Islet of Langerhans (tissue), 1 donor: ENCODE measurements around the gene ZGRF1.
"Not testable (repeated sequence)": the region's sequence is repeated elsewhere in the genome, so short reads cannot be mapped to it uniquely, and the experiment has no call there.

ENCODE experiments used
- FAIRE-seq: peaks from one replicate; lab custom pipeline; 2011; peaks lifted over from hg19 to GRCh38; lab: Jason Lieb, UNC

Gene ZGRF1

GRCh38 chr4:112557676-112558411 lies 78.9 kb downstream of the ZGRF1 start:
- no peak for FAIRE-seq

DNA sequence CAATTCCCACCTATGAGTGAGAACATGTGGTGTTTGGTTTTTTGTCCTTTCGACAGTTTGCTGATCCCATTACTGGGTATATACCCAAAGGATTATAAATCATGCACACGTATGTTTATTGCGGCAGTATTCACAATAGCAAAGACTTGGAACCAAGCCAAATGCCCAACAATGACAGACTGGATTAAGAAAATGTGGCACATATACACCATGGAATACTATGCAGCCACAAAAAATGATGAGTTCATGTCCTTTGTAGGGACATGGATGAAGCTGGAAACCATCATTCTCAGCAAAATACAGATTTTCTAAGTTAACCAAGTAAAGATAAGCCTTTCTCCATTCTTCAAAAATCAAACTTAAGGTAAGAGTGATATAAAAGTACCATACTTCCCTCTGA lies 82.4 kb downstream of the ZGRF1 start:
- not testable (repeated sequence) for FAIRE-seq

- FAIRE-seq = no peak
Observed at GRCh38 chr4:112552668-112553067, 84.0 kb downstream of the ZGRF1 start.

DNA sequence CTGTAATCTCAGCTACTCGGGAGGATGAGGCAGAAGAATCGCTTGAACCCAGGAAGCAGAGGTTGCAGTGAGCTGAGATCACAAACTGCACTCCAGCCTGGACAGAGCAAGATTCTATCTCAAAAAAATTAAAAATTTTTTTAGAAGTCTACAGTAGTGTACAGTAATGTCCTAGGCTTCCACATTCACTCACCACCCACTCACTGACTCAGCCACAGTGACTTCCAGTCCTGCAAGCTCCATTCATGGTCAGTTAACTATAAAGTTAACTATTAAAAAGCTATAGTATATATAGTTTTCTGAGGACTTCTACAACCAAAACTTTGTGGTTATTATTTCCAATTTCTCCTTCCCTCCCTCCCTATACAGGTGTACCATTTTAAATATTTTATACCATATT lies 86.0 kb downstream of the ZGRF1 start:
- FAIRE-seq = no peak

GRCh38 chr4:112546476-112546875 lies 90.2 kb downstream of the ZGRF1 start:
- FAIRE-seq = no peak

GRCh38 chr4:112545346-112545745 lies 91.4 kb downstream of the ZGRF1 start:
- no peak for FAIRE-seq

DNA sequence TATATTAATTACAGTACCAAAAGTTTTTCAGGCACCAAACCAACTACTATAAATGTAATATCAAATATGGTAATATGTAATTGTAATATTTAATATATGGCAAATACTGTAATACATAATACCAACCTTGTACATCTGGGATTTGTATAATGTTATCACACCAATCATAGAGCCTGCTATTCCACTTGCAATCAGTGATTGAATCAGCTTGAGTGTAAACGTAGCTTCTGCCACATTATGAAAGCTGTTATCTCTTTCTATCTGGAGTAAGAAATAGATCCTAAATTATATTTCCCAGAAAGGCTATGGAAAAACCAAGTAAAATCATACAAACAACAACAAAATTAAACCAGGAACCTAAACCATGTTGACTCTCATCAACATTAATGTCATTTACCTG lies 96.0 kb downstream of the ZGRF1 start:
- no peak for FAIRE-seq

- FAIRE-seq = no peak
Observed at GRCh38 chr4:112536123-112536522, 100.6 kb downstream of the ZGRF1 start.

GRCh38 chr4:112532267-112532666 lies 104.4 kb downstream of the ZGRF1 start:
- FAIRE-seq = no peak

DNA sequence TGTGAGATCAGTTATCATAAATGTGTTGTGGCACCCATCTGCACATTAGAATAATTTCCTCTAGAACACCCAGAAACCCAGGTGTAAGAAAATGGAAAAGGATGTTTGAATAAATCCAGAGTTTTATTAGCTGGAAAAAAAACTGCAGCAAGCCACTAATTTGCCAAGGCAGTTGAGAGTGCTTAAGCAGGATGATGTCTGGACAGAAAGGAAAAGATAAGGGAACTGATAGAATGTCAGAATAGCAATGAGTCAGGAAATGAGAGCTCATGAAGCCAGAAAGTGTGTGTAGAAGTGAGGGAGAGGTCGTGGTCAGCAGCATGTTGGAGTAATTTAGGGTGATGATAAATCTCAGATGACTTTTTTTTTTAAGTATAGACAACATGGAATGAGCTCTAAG lies 105.6 kb downstream of the ZGRF1 start:
- FAIRE-seq = no peak

DNA sequence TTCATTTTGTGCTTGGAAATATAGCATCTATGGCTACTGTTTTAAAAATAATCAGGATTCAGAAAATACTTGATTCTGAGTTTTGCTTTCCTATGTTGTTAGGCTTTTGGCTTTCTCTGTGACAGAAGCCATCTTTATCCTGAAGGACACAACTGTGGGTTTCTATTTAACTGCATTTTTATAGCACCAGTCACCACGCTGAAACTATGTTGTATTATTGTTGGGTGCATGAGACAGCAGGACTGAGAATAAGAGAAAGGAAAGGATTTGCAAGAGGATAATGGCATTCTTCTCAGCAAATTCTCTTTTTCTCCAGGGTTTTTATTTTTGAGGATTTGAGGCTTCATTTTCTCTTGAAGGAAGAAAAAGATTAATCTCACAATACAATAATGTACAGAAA lies 110.6 kb downstream of the ZGRF1 start:
- FAIRE-seq = no peak

DNA sequence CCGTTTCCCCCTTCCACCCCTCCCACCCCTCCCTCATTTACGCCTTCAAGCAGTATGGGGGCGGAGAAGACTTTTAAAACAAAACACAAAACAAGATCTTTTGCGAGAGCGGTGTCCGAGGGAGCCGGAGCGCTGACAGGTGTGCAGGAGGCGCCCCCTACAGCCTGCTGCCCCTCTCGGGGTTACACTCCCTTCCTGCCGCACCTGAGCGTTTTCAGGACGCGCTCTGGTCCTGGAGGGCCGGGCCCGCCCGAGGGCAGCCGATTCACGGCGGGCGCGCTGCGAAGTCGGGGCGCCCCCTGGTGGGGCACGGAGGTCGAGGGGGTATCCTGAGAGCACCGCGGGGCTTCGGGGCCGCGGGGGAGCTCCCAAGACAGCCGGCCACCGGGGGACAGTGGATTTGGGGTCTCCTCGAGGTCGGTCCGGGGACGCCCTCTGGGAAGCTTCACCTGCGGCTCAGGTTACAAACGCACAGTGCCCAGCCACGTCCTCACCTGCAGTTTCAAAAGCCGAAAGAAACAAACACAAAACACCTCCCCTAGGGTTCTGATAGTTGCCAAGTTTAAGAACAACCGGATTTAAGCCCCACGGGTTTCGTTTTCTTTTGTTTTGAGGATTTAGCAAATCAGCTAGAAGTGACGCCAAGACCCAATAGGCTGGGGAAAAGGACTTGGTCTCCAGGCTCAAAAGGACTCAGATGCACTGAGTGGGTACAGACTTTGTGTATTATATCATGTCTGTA lies 112.8 kb downstream of the ZGRF1 start:
- no peak for FAIRE-seq

- FAIRE-seq = no peak
Observed at GRCh38 chr4:112523008-112523721, 113.5 kb downstream of the ZGRF1 start.

DNA sequence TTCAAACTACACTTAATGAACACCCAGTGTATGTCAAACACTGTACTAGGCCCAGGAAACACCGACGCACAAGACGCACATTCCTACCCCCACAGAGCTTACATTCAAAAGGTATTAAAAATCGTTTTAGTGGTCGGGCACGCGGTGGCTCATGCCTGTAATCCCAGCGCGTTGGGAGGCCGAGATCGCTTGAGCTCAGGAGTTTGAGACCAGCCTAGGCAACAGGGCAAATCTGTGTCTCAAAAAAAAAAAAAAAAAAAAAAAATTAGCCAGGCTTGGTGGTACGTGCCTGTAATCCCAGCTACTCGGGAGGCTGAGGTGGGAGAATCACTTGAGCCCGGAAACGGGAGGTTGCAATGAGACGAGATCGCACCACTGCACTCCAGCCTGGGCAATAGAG lies 114.3 kb downstream of the ZGRF1 start:
- FAIRE-seq = not testable (repeated sequence)

GRCh38 chr4:112521123-112522023 lies 115.3 kb downstream of the ZGRF1 start:
- no peak for FAIRE-seq

GRCh38 chr4:112520598-112521122 lies 116.0 kb downstream of the ZGRF1 start:
- no peak for FAIRE-seq

DNA sequence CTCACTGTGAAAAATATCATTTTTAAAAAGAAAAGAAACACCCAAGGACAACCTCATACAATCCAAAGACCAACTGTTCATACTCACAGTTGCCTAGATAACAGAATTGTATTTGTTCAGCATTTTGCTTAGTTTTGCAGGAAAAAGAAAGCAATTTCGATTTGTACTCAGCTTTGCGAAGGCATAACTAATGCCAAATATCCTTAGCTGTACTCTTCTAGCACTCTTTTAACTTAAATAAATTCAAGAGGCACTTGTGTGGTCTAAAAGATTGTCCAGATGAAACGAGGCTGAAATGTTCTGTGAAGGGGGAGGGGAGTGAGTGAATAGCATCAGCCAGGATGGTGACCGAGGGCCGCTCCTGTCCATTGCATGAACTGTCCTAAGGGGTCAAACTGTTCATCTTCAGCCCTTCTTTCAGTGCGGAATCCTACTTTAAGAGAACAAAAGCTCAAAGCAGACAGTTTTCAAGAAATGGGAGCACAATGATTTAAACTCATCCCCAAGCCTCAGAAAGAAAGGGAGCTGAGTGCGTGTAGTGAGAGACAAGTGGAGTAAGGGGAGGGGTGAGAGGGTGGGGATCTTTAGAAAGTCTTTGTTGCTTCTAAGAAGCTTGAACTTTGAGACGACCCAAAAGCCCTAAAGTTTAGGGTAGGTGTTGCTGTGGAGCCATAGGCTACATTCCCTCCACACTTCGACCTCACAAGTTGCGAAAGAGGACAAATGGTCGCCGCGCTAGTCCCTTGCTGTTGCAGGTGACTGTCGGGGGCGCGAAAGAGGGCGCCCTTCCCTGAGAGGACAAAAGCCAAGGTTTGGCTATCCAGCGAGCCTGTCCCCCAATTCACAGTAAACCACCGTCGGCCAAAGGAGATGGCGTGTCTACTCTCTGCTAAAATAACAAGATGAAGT lies 116.8 kb downstream of the ZGRF1 start:
- FAIRE-seq = no peak

- no peak for FAIRE-seq
Observed at GRCh38 chr4:112518675-112519074, 118.0 kb downstream of the ZGRF1 start.

DNA sequence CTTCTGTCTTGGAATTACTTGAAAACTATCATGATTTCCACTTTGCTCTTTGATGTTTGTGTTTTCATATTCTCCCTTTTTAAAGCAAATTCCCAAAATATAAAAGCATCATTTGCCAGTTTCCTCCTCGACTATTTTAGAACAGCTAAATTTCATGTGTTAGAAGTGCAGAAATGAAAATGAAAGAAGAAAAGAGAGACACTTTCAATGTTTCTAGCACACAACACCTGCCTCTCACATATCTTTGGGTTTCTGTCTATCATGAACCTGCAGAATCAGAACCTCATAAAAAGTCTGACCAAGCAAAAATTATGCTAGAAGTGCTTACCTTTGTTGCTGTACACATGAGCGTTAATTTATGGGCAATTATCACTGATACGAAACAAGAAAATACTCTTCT lies 118.8 kb downstream of the ZGRF1 start:
- FAIRE-seq = no peak

DNA sequence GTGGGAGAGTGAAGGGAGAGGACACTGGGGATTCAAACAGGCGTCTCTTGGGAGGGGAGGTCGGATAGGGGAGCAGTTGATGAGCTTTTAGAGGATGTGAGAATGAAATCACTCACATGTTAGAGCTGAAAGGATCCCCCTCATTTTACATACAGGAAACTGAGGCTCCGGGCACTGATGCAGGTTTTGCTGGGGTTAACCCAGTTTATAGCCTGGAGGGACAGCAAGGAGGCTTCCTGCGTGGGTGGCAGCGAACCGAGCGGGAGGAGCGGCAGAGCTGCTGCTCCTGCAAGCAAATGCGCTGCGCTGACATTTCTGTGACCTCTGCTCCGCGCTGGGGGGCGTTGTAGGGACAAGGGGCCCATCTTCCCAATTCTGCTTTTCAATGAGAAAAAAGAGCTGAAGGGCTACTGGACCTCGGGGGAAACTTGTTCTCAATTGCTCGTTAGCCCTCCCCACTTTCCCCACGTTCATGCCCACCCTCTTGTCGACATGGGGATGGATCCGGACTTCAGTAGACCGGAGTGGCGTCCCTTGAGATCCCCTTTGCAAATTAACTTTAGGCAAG lies 119.6 kb downstream of the ZGRF1 start:
- FAIRE-seq = no peak
